Esophagus muscularis mucosa (tissue), 3 donors: Measurements from ENCODE around the gene PLEK2.

Experiments used
- CTCF ChIP-seq, 3 experiments: fragments of 200-600 bp in 2 of 3; fragments of 450-650 bp in 1 of 3; sonication (generic) in 2 of 3; IDR thresholded peaks; one replicate each; pipeline ENCODE4 v1.5.1; 2017 to 2019; ENCODE audit warnings: antibody characterized with exemption in 3 of 3, mild to moderate bottlenecking in 2 of 3, moderate library complexity in 1 of 3
- POLR2A ChIP-seq: fragments of 450-650 bp; IDR thresholded peaks from one replicate; pipeline ENCODE4 v1.6.1; 2017; ENCODE audit warnings: antibody characterized with exemption, moderate library complexity, mild to moderate bottlenecking, low read depth

GRCh38 chr14:67421356-67422224, 9.6 kb upstream of the PLEK2 start:
- TF ChIP-seq CTCF (IDR thresholded peaks at IDR 0.05), result no peak
- no peak for TF ChIP-seq POLR2A
